Karpas-422 (cell line): Measurements from ENCODE around the gene ZNF136. TPM values are rescaled to one million over a fixed set of nuclear protein-coding genes. Genes with fewer than 3 reads are reported as not detected.

Experiments
- DNase-seq: peaks from one replicate; pipeline ENCODE4 v3.0.0-alpha.2; 2015
- H2AFZ ChIP-seq: fragments of 200-600 bp; sonication (generic); 2 replicates; pipeline ENCODE4 v1.6.1; 2014; ENCODE audit warnings: antibody characterized with exemption, low read length, mixed read lengths
- H3K27ac ChIP-seq: fragments of 200-600 bp; sonication (generic); 2 replicates; pipeline ENCODE4 v1.5.1; 2014; ENCODE audit warnings: mild to moderate bottlenecking, low read length, moderate library complexity
- H3K27me3 ChIP-seq: fragments of 200-600 bp; sonication (generic); 2 replicates; pipeline ENCODE4 v1.6.1; 2014; ENCODE audit warnings: low read length, mixed read lengths
- H3K36me3 ChIP-seq: fragments of 200-600 bp; sonication (generic); 2 replicates; pipeline ENCODE4 v1.6.1; 2014; ENCODE audit warnings: low read length, mixed read lengths; ENCODE audit not compliant: insufficient read depth
- H3K4me1 ChIP-seq: fragments of 200-600 bp; sonication (generic); 2 replicates; pipeline ENCODE4 v1.6.1; 2014; ENCODE audit warnings: mild to moderate bottlenecking, low read length, mixed read lengths
- H3K4me2 ChIP-seq: fragments of 200-600 bp; sonication (generic); 2 replicates; pipeline ENCODE4 v1.6.1; 2014; ENCODE audit warnings: low read length, low read depth, mild to moderate bottlenecking; ENCODE audit not compliant: poor library complexity, severe bottlenecking
- H3K4me3 ChIP-seq: fragments of 200-600 bp; sonication (generic); 2 replicates; pipeline ENCODE4 v1.5.1; 2014; ENCODE audit warnings: mild to moderate bottlenecking, antibody characterized with exemption, low read length, mixed read lengths
- H3K79me2 ChIP-seq: fragments of 200-600 bp; sonication (generic); 2 replicates; pipeline ENCODE4 v1.6.1; 2014; ENCODE audit warnings: mild to moderate bottlenecking, low read length, mixed read lengths
- H3K9ac ChIP-seq: fragments of 200-600 bp; sonication (generic); 2 replicates; pipeline ENCODE4 v1.6.0; 2014; ENCODE audit warnings: low read length
- H3K9me2 ChIP-seq: fragments of 200-600 bp; sonication (generic), shearing (Covaris generic); replicated peaks from 2 replicates; pipeline ENCODE4 v1.6.0; 2014; ENCODE audit warnings: mild to moderate bottlenecking, low read length, moderate library complexity; ENCODE audit not compliant: insufficient read depth
- H3K9me3 ChIP-seq: fragments of 300-700, 200-600 bp; sonication (generic); 2 replicates; pipeline ENCODE4 v1.6.1; 2014; ENCODE audit warnings: low read length, mixed read lengths
- H4K20me1 ChIP-seq: fragments of 200-600 bp; sonication (generic); 2 replicates; pipeline ENCODE4 v1.6.1; 2014; ENCODE audit warnings: mild to moderate bottlenecking, antibody characterized with exemption, low read length, low read depth; ENCODE audit not compliant: insufficient read depth
- total RNA-seq: library from RNA; depleted of rRNA; stranded (reverse); fragments of >200 nt; shearing (Covaris generic); gene quantifications from 2 replicates; pipeline ENCODE4 v1.2.3, GENCODE V29; 2014; ENCODE audit warnings: low replicate concordance

ZNF136 gene
- total RNA-seq, 1 experiment from 2014 or later = 10.1 TPM

- H3K27me3 ChIP-seq = no peaks in the 10 kb centered on the region
- peaks cover 28% of the 10 kb centered on the region for H3K36me3 ChIP-seq
- peaks cover 46% of the 10 kb centered on the region for H3K79me2 ChIP-seq
- H4K20me1 ChIP-seq = no peaks in the 10 kb centered on the region
- peaks cover 8% of the 10 kb centered on the region for H3K4me1 ChIP-seq
- 0 out of 2 replicates have a peak, but pooled peaks cover 2% of the 10 kb centered on the region for H3K9me3 ChIP-seq
- DNase-seq = no peak
- peak overlapping the region; percentile 67 for H3K4me2 ChIP-seq
- no peaks in the 10 kb centered on the region for H3K9me2 ChIP-seq
- H3K4me3 ChIP-seq = peak overlapping the region; percentile 88
- no peak overlapping the region for H3K27ac ChIP-seq
- H3K9ac ChIP-seq = peak overlapping the region; percentile 89
- H2AFZ ChIP-seq = peak overlapping the region; percentile 99
These were observed 399 bp upstream of the ZNF136 start for GRCh38 chr19:12162513-12162881.

DNA sequence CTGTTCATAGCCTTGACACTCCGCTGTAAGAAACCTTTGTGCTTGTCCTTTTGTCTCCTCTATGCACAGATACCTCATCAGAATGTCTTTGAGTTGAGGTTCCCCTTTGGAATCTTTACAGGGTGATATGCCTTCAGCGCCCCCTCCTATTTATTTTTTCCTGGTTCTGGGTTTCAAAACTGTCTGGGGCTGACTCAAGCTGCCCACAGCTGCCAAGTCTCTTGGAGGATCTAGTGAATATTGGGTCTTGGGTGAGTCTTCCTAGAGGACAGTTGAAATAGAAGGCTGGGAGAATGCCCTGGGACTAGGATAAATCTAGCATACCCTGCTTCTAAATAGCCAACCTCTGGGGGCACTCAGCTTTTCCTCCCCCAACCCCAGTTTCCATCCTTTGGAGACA lies 930 bp downstream of the ZNF136 start:
- H2AFZ ChIP-seq = no peak overlapping the region
- H3K36me3 ChIP-seq = peaks cover 37% of the 10 kb centered on the region
- peak overlapping the region; percentile 67 for H3K4me2 ChIP-seq
- H3K27me3 ChIP-seq = no peaks in the 10 kb centered on the region
- no peaks in the 10 kb centered on the region for H3K9me2 ChIP-seq
- peak overlapping the region; percentile 88 for H3K4me3 ChIP-seq
- H3K9ac ChIP-seq = peak overlapping the region; percentile 89
- peaks cover 57% of the 10 kb centered on the region for H3K79me2 ChIP-seq
- H3K27ac ChIP-seq = no peak overlapping the region; the same call in 1 of the 2 replicates
- H4K20me1 ChIP-seq = no peaks in the 10 kb centered on the region
- H3K9me3 ChIP-seq = 0 out of 2 replicates have a peak, but pooled peaks cover 2% of the 10 kb centered on the region
- no peak for DNase-seq
- H3K4me1 ChIP-seq = peaks cover 8% of the 10 kb centered on the region

DNA sequence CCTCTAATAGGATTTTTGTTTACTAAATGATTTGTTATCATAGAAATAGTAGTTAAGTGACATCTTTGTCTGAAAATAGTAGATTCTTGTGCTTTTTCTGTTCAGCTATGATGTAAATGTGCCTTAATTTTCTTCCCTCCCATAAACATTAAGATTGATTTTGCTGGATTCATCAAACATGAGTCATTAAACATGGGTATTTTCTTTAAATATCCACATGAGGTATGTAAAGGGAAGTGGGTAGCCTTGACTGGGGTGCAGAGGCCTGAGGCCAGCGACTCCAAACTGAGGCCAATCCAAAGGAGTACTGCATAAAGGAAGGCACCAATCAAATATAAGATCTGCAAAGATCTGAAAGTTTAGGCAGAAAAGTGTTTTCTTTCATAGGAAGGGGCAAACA lies 3.7 kb downstream of the ZNF136 start:
- H3K9me3 ChIP-seq = 0 out of 2 replicates have a peak, but pooled peaks cover 2% of the 10 kb centered on the region
- no peaks in the 10 kb centered on the region for H4K20me1 ChIP-seq
- peaks cover 55% of the 10 kb centered on the region for H3K36me3 ChIP-seq
- no peaks in the 10 kb centered on the region for H3K27me3 ChIP-seq
- peaks cover 74% of the 10 kb centered on the region for H3K79me2 ChIP-seq
- H2AFZ ChIP-seq = no peak overlapping the region
- H3K4me1 ChIP-seq = peaks cover 8% of the 10 kb centered on the region
- no peak overlapping the region for H3K4me2 ChIP-seq
- H3K4me3 ChIP-seq = no peak overlapping the region
- H3K9ac ChIP-seq = no peak overlapping the region
- DNase-seq = no peak
- no peak overlapping the region for H3K27ac ChIP-seq
- no peaks in the 10 kb centered on the region for H3K9me2 ChIP-seq

GRCh38 chr19:12180377-12180776 lies 17.5 kb downstream of the ZNF136 start:
- no peak overlapping the region for H3K9ac ChIP-seq
- peaks cover 86% of the 10 kb centered on the region for H3K79me2 ChIP-seq
- H3K9me3 ChIP-seq = peaks cover 54% of the 10 kb centered on the region
- H3K4me1 ChIP-seq = no peaks in the 10 kb centered on the region
- H3K36me3 ChIP-seq = peaks cover 68% of the 10 kb centered on the region
- H3K9me2 ChIP-seq = no peaks in the 10 kb centered on the region
- no peak overlapping the region for H3K27ac ChIP-seq
- DNase-seq = no peak
- H3K27me3 ChIP-seq = no peaks in the 10 kb centered on the region
- no peak overlapping the region for H3K4me3 ChIP-seq
- H3K4me2 ChIP-seq = no peak overlapping the region
- no peaks in the 10 kb centered on the region for H4K20me1 ChIP-seq
- H2AFZ ChIP-seq = no peak overlapping the region

- H3K4me1 ChIP-seq = no peaks in the 10 kb centered on the region
- no peaks in the 10 kb centered on the region for H3K9me2 ChIP-seq
- H3K9me3 ChIP-seq = peaks cover 63% of the 10 kb centered on the region
- peaks cover 87% of the 10 kb centered on the region for H3K36me3 ChIP-seq
- no peak overlapping the region for H3K27ac ChIP-seq
- H3K4me3 ChIP-seq = no peak overlapping the region
- H2AFZ ChIP-seq = no peak overlapping the region
- H3K9ac ChIP-seq = no peak overlapping the region
- no peak overlapping the region for H3K4me2 ChIP-seq
- H3K79me2 ChIP-seq = peaks cover 35% of the 10 kb centered on the region
- no peaks in the 10 kb centered on the region for H3K27me3 ChIP-seq
- no peaks in the 10 kb centered on the region for H4K20me1 ChIP-seq
- no peak for DNase-seq
These were observed 24.7 kb downstream of the ZNF136 start for GRCh38 chr19:12187625-12188024.

- Histone ChIP-seq H3K9me2 (no peaks in the 10 kb centered on the region), H3K36me3 (peaks cover 60% of the 10 kb centered on the region), H3K9me3 (peaks cover 31% of the 10 kb centered on the region), H3K27me3 (no peaks in the 10 kb centered on the region), H3K79me2 (peaks cover 13% of the 10 kb centered on the region), H4K20me1 (no peaks in the 10 kb centered on the region), H3K9ac (no peak overlapping the region), H3K4me1 (no peaks in the 10 kb centered on the region), H2AFZ (no peak overlapping the region), H3K4me3 (no peak overlapping the region), H3K27ac (no peak overlapping the region), H3K4me2 (no peak overlapping the region)
- DNase-seq = no peak
These were observed 32.2 kb downstream of the ZNF136 start for GRCh38 chr19:12194827-12195731.

- H3K27me3 ChIP-seq = no peaks in the 10 kb centered on the region
- H4K20me1 ChIP-seq = no peaks in the 10 kb centered on the region
- H3K36me3 ChIP-seq = peaks cover 39% of the 10 kb centered on the region
- no peak overlapping the region for H3K27ac ChIP-seq
- H3K9me3 ChIP-seq = peaks cover 42% of the 10 kb centered on the region
- peaks cover 32% of the 10 kb centered on the region for H3K79me2 ChIP-seq
- DNase-seq = no peak
- no peaks in the 10 kb centered on the region for H3K9me2 ChIP-seq
- no peak overlapping the region for H3K4me2 ChIP-seq
- no peak overlapping the region for H2AFZ ChIP-seq
- no peaks in the 10 kb centered on the region for H3K4me1 ChIP-seq
- H3K4me3 ChIP-seq = no peak overlapping the region
- no peak overlapping the region for H3K9ac ChIP-seq
These were observed 35.2 kb downstream of the ZNF136 start for GRCh38 chr19:12198136-12198535.

DNA sequence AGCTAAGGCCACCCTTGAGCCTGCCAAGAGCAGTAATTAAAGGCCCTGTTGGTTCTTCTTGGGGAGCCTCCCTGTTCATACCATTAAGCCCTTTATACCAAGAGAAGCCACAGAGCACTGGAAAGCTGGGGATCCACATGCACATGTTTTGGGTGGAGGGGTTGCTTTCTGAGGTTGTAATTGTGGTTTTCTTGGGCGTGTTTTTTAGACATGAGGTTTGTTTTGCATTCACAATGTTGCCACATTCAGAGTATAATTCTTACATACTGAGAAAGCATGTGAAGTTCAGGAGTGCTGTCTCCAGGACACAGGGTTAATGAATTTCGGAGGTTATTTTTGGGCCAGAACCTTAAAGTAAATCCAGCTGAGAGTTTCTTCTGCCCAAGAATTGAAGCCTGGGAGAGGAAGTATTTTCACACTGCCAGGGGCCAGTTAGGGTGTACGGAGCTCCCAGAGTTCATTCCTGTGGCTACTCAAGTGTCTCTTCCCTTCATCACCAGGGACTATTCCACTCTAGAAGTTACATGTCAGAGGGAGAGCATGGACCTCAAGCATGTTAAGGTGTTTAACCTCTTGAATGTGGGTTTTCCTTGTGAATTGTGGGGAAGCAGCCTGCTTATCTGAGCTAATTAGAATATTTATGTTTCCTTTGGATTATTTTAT lies 37.0 kb downstream of the ZNF136 start:
- peaks cover 39% of the 10 kb centered on the region for H3K79me2 ChIP-seq
- H3K4me1 ChIP-seq = no peaks in the 10 kb centered on the region
- no peak overlapping the region for H3K27ac ChIP-seq
- no peaks in the 10 kb centered on the region for H3K9me2 ChIP-seq
- H3K4me3 ChIP-seq = no peak overlapping the region
- H3K27me3 ChIP-seq = no peaks in the 10 kb centered on the region
- DNase-seq = no peak
- no peak overlapping the region for H2AFZ ChIP-seq
- H3K36me3 ChIP-seq = peaks cover 33% of the 10 kb centered on the region
- peaks cover 45% of the 10 kb centered on the region for H3K9me3 ChIP-seq
- no peak overlapping the region for H3K4me2 ChIP-seq
- H4K20me1 ChIP-seq = no peaks in the 10 kb centered on the region
- H3K9ac ChIP-seq = no peak overlapping the region
